NCI-H2196 (cell line): ENCODE data around the gene BRIX1.
"Not testable (repeated sequence)": the region's sequence is repeated elsewhere in the genome, so short reads cannot be mapped to it uniquely, and the experiment has no call there.

Experiments
- DNase-seq: peaks from one replicate; lab custom pipeline; 2025; ENCODE audit not compliant: unreplicated experiment; lab: John Stamatoyannopoulos, UW

Gene BRIX1

DNA sequence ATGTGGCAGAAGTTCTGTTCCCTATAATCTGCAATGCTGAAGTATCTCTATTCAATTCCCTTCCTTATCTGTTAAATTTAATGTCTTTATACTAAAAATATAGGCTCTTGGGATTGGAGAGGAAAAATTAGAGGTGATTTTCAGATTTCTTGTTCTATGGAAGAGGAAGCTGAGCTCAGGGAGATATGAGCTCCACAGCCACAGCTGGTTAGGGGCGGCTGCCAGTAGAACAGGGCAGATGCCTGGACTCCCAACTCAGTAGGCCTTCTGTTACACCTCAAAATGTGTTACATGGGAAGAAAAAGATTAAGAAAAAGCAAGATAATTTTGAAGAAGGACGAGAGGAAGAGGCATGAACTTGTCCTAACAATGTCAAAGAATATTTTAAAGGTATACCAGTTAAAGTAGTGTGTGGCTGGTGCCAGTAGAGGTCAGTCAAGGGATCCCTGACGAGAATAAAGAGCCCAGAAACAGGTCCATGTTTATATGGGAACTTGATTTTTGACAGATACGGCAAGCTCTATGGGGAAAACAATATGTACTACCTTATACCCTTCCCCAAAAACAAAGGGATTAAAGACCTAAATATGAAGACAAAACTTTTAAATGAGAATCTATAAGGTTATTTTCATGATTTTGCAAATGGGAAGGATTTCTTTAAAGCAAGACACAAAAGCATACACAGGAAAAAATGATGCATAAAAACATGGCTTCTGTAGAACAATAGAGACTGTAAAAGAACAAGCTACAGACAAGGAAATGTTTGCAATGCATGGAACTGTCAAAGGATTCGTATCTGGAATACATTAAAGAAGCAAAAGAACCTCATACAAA is 42.6 kb downstream of the BRIX1 start:
- DNase-seq = no peak

DNA sequence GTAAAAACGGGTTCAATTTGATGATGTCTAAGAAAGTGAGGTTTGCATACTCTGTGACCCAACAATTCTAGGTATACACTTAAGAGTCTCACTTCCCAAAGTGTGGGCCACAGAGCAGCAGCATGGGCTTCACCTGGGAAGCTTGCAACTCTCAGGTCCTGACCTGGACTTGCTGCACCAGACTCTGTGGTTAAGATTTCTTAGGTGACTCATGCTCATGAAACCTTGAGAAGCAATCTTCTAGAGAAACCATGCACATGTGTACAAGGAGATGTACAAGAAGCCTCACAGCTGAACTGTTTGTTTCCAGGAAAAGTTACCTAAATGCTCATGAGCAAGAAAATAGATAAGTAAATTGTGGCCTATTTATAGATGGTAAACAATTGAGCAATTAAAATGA is 43.8 kb downstream of the BRIX1 start:
- no peak for DNase-seq

DNA sequence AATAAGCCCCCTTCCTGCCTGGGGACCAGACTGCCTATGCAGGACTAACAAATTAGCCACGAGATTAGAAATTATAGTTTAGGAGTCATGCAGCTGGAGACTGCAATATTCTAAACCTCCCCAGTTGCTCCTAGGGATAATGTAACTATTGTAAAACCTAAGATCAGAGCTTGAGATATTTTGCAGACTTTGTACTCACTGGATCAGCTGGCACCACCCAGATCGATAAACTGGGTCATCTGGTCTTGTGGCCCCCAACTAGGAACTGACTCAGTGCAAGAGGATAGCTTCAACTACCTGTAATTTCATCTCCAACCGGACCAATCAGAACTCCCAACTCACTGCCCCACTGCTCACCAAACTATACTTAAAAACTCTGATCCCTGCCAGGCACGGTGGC is 52.0 kb downstream of the BRIX1 start:
- no peak for DNase-seq

DNA sequence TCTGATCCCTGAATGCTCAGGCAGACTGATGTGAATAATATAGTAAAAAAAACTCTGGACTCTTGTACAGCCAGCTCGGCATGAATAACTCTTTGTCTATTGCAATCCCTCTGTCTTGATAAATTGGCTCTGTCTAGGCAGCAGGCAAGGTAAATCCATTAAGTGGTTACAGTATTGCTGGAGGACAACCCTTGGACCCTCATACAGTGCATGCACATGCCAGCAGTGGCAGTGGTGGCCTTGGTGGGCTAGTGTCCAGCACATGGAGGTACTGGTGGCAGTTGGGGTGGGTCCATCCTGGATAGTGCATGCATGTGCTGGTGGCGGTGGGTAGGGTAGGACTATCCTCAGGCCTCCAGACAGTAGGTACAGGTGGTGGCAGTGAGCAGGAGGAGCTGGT is 52.7 kb downstream of the BRIX1 start:
- DNase-seq = no peak

DNA sequence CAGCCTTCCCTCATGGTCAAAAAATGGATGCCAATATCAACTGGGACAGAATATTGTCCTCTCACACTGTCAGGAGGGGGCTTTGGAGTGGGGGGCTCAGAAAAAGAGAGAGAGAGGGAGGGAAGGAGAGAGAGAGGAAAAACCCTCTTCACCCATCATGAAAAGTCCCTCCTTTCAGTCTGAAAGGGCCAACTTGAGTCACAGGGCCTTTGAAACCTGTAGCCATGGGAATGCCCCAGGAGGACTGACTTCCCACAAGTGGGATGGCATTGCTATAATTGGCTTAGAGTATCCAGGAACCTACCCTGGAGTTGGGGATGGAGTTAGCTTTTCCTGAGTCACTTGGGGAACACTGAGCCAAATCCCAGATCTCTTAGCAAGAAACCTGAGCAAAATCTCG is 55.0 kb downstream of the BRIX1 start:
- DNase-seq = no peak

DNA sequence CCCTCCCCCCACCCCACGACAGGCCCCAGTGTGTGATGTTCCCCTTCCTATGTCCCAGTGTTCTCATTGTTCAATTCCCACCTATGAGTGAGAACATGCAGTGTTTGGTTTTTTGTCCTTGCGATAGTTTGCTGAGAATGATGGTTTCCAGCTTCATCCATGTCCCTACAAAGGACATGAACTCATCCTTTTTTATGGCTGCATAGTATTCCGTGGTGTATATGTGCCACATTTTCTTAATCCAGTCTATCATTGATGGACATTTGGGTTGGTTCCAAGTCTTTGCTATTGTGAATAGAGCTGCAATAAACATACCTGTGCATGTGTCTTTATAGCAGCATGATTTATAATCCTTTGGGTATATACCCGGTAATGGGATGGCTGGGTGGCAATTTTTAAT is 56.1 kb downstream of the BRIX1 start:
- DNase-seq = not testable (repeated sequence)
